ENCODE measurements around the gene LINGO3.

GRCh38 chr19:2343289-2343982, 35.5 kb upstream of the LINGO3 start:
- no peak for TF ChIP-seq YY1 (IDR thresholded peaks at IDR 0.05; ENCODE audit: insufficient read depth, insufficient read length)
- no peak for TF ChIP-seq SUZ12 (IDR thresholded peaks at IDR 0.05; ENCODE audit: extremely low read depth, insufficient read depth, insufficient read length)

Measured in NT2/D1 (cell line).